AG04449 (cell line): ENCODE results near the gene PIAS1.
"Not testable (repeated sequence)": the region's sequence is repeated elsewhere in the genome, so short reads cannot be mapped to it uniquely, and the experiment has no call there.

Experiments
- CTCF ChIA-PET: fragments of 350-600 bp; formaldehyde crosslinking; extraction: SDS; loops from one replicate; lab custom pipeline; 2021; ENCODE audit warnings: antibody characterized with exemption; lab: Yijun Ruan, JAX
- POLR2A ChIA-PET: fragments of 400-600, 350-600 bp; formaldehyde crosslinking; extraction: SDS; loops from one replicate; lab custom pipeline; 2020; ENCODE audit warnings: antibody characterized with exemption, inconsistent platforms; lab: Yijun Ruan, JAX
- DNase-seq: peaks from one replicate; pipeline ENCODE4 v3.0.0-alpha.2; 2010; ENCODE audit warnings: low read depth, low spot score
- H3K4me3 ChIP-seq: 2 replicates; pipeline ENCODE4 v1.5.1; 2011; ENCODE audit warnings: low read depth, mild to moderate bottlenecking, control low read depth, low read length
- TF ChIP-seq, protein P1 (sequence below): IDR thresholded peaks from one replicate; pipeline ENCODE4 v1.5.1; 2011; ENCODE audit warnings: mild to moderate bottlenecking, moderate library complexity, low read length, control low read depth, inconsistent platforms; ENCODE audit not compliant: insufficient read depth; ENCODE audit errors: missing control alignments

The PIAS1 gene

GRCh38 chr15:68223171-68223570 lies 169.1 kb downstream of the PIAS1 start:
- TF ChIP-seq, protein P1, sequence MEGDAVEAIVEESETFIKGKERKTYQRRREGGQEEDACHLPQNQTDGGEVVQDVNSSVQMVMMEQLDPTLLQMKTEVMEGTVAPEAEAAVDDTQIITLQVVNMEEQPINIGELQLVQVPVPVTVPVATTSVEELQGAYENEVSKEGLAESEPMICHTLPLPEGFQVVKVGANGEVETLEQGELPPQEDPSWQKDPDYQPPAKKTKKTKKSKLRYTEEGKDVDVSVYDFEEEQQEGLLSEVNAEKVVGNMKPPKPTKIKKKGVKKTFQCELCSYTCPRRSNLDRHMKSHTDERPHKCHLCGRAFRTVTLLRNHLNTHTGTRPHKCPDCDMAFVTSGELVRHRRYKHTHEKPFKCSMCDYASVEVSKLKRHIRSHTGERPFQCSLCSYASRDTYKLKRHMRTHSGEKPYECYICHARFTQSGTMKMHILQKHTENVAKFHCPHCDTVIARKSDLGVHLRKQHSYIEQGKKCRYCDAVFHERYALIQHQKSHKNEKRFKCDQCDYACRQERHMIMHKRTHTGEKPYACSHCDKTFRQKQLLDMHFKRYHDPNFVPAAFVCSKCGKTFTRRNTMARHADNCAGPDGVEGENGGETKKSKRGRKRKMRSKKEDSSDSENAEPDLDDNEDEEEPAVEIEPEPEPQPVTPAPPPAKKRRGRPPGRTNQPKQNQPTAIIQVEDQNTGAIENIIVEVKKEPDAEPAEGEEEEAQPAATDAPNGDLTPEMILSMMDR, result no peak
- DNase-seq, result no peak
- H3K4me3 ChIP-seq, result no peak overlapping the region
- POLR2A ChIA-PET, result no interaction called here
- CTCF ChIA-PET, result interaction anchor here (1.1 to 1.4 kb wide), 2 partner anchors 10 to 12 kb away, joined by 3 to 9 read pairs; no protein-coding TSS in a partner anchor

DNA sequence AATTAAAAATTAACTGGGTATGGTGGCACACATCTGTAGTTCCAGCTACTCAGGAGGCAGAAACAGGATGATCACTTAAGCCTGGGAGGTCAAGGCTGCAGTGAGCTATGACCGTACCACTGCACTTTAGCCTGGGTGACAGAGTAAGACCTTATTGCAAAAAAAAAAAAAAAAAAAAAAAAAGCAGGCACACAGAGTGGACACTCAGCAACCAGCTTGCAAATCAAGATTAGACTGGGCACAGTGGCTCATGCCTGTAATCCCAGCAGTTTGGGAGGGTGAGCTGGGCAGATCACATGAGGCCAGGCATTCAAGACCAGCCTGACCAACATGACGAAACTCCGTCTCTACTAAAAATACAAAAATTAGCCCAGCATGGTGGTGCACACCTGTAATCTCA lies 170.0 kb downstream of the PIAS1 start:
- CTCF ChIA-PET, result interaction anchor here (1.1 to 5.6 kb wide), 4 partner anchors 11 to 361 kb away, joined by 3 to 40 read pairs (median 8); no protein-coding TSS in a partner anchor
- H3K4me3 ChIP-seq, result no peak overlapping the region
- TF ChIP-seq, protein P1, result no peak
- DNase-seq, result no peak
- POLR2A ChIA-PET, result no interaction called here

GRCh38 chr15:68224546-68225250 lies 170.6 kb downstream of the PIAS1 start:
- no peak for DNase-seq
- TF ChIP-seq, protein P1, result no peak
- ChIA-PET CTCF (interaction anchor here (1.1 to 5.6 kb wide), 5 partner anchors 9 to 361 kb away, joined by 3 to 40 read pairs (median 4); no protein-coding TSS in a partner anchor), POLR2A (no interaction called here)
- no peak overlapping the region for H3K4me3 ChIP-seq

GRCh38 chr15:68225442-68225841 lies 171.3 kb downstream of the PIAS1 start:
- not testable (repeated sequence) for H3K4me3 ChIP-seq
- CTCF ChIA-PET, result interaction anchor here (1.3 to 5.6 kb wide), 4 partner anchors 10 to 362 kb away, joined by 3 to 40 read pairs (median 8); no protein-coding TSS in a partner anchor

DNA sequence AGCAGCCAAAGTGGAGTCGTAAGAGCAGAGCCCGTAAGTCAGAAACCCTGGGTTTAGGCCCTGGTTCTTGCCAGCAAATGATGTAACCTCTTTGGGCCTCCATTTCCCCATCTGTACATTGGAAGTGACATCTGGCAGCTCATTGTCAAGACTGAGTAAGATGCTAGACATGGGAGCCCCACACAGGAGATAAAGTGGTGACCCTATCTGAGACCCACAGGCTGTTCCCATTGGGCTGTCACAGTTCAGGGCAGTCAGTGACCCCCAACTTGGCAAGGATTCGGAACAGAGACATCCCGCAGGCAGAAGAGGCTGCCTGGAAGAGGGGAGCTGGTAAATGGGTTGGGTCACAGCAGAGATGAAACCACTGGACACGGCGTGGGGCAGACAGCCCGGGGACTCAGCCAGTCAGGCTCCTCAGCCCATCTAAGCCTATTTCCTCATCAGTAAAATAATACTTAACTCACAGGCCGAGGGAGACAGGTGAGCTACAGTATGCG lies 173.6 kb downstream of the PIAS1 start:
- CTCF ChIA-PET, result interaction anchor here (1.9 to 7.0 kb wide), 3 partner anchors 13 to 26 kb away, joined by 7 to 40 read pairs (median 27); no protein-coding TSS in a partner anchor
- TF ChIP-seq, protein P1, result no peak
- POLR2A ChIA-PET, result no interaction called here
- no peak for DNase-seq
- H3K4me3 ChIP-seq, result no peak overlapping the region

More at GRCh38 chr15:68225442-68225841, 171.3 kb downstream of the PIAS1 start:
- DNase-seq, POLR2A ChIA-PET: not testable (repeated sequence)

DNA sequence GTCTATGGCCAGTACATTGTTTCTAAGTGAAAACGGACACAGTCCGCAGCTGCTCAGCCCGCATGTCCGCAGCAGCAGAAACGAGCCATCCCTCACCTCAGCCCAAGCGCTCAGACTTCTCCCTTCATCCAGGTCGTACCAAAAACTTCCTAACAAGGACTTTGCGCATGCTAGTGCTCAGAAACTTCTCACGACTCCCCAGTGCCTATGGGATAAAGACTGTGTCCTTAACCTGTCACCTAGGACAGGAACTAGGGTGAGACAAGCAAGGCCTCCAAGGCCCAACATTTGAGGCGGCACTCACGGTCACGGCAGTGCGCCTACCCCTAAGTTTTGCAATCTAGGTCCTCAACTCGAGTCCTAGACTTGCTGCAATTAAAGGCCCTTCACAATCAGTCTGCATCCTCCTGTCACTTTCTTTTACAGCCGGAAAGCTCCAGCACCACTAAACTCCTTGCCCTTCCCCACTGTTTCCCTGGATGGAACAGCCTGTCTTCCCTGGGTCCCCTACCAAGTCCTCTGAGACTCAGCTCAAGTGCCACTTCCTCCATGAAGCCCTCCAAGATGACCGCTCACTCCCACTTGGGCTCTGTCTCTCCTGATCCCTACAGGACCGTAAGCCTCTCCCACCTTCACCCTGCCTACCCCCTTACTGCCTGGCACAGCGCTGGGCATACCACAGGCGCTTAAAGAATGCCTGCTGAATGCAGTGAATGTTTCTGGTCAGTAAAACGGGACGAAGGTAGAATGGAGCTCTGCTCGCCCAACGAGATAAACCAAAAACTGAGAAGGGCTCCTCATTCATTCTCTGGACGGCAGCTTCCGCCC lies 174.2 kb downstream of the PIAS1 start:
- TF ChIP-seq, protein P1, result no peak
- peak overlapping the region; percentile 77 for H3K4me3 ChIP-seq
- ChIA-PET POLR2A (no interaction called here), CTCF (interaction anchor here (1.9 to 7.0 kb wide), 3 partner anchors 13 to 25 kb away, joined by 7 to 40 read pairs (median 27); no protein-coding TSS in a partner anchor)
- DNase-seq, result no peak
